ENCODE results near the gene SDHA.
"Not testable (repeated sequence)": the region's sequence is repeated elsewhere in the genome, so short reads cannot be mapped to it uniquely, and the experiment has no call there.

Gene SDHA

GRCh38 chr5:186091-187041, 31.8 kb upstream of the SDHA start:
- no peak for DNase-seq

- no peak for DNase-seq
These were observed 31.1 kb upstream of the SDHA start for GRCh38 chr5:187042-187431.

DNA sequence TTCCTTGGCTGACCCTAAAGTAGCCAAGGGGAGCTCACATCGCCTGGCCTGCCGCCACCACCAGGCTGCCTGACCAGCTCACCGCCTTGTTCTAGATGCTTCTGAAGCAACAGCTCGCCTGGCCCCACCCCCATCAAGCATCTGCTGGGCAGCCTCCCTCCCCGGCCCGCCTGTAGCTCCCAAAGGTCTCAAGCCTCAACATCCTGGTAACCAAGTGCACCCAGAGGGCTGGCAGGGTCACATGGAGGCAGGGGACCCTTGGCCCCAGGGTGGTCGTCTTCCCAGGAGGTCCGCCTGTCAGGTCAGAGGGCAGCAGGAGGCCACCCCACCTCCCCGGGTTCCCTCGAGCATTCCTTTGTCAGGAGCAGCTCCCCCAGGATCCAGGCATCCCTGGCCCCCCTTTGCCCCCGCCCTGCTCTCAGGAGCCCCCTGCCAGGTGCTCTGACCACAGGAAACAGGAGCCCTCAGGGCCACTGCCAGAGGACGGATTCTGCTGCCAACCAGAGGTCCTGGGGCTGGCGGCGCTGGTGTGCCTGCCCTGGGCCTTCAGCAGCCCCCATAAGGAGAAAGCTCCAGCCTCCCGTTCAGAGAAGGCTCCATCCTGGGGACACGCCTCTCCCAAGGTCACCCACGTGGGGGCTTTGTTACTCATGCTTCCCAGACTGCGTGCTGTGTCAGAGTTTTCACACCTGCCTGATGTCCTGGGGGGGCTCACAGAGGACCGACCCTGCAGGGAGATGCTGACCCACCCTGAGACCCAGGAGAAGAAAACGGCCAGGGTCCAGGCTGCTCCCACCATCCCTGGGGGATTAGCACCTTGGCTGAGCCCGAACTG, 30.3 kb upstream of the SDHA start:
- DNase-seq = no peak

DNA sequence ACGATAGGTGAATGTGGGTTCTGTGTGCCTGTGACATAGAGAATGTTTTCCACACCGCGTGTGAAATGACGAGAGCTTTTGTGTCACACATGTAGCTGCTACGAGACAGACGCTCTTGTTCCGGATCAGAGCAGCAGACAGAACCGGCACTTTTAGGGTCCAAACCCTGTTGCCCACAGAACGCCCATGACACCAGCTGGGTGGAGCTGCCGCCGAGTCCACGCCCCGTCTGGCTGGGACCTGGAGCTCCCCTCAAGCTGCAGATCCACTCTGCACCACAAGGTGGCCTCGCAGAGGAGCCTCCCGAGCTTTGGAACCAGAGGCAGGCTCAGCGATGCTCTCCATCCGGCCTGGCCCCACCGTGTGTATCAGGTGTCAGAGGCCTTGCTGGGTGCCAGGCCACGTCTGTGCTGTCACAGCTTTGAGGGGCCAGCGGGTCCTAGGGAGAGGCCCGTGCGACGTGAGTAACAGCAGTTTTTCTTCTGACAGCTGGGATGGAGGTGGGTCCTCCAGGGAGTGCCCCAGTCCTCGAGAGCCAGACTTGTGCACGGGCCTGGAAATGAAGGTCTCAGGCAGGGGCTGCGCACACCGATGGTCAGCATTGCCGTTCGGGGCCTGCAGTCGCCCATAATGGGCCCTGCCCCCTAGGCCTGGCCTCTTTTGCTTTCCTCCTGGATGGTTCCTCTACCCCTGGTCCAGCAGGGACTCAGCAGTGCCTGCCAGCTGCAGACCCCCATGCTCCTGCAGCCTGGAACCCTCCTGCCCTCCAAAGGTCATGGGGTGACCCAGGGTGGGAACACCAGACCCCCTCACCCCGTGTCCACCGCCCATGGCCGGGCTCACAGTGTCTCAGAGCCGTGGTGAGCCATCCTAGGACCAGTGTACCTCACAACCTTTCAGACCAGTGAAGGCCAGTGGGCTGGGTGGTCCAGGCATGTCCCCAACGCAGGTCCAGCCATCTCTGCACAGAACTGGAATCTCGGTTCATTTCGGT, 29.3 kb upstream of the SDHA start:
- peak; percentile 89 for DNase-seq

DNA sequence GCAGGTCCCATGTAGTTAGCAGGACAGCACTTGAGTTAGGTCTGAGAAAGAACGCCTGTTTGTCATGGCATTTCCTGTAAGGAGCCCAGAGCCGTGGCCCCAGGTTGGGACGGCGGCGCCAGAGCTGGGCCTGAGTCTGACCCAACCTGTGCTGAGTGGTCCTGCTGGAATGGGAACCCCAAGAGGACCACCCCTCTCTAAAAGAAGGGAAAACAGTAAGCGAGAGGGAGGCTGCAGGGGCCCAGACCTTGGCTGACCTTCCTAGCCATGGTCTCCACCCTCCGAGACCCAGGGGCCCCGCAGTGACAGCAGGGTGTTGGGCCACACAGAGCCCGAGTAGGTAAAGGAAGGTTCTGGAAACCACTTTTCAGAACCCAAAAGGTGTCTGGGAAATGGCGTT, 28.6 kb upstream of the SDHA start:
- DNase-seq = no peak

GRCh38 chr5:189976-190365, 28.1 kb upstream of the SDHA start:
- no peak for DNase-seq

DNA sequence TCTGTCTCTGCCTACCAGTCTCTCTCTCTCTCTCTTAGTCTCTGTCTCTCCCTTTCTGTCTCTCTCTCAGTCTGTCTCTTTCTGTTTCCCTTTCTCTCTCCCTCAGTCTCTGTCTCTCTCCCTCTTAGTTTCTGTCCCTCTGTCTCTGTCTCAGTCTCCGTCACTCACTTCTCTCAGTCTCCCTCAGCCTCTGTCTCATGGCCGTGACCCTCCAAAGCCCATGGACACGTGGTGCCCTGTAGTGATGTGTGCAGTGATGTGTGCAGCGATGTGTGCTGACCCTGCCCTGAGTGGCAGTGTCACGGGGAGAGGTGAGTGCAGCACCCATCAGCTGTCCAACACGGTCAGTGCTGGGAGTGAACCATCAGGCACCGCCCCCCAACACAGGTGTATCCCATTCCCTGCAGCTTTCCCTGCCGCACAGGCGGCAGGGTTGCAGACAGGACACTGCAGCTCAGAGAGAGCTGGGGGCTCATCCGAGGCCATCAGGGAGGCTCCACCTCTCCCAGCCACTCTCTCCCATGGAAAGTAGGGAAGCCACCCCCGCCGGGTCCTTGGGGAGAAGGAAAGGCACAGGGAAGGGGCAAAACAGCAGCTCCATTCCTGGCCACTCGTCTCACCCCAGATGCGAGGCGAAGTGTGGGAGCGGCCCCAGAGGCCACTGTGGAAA, 27.6 kb upstream of the SDHA start:
- no peak for DNase-seq

GRCh38 chr5:191036-191948, 26.8 kb upstream of the SDHA start, which contains the start of gene LRRC14B:
LRRC14B (plus strand) TSS chr5:191495; CDS start chr5:191539, 44 bp downstream.
- DNase-seq = no peak

DNA sequence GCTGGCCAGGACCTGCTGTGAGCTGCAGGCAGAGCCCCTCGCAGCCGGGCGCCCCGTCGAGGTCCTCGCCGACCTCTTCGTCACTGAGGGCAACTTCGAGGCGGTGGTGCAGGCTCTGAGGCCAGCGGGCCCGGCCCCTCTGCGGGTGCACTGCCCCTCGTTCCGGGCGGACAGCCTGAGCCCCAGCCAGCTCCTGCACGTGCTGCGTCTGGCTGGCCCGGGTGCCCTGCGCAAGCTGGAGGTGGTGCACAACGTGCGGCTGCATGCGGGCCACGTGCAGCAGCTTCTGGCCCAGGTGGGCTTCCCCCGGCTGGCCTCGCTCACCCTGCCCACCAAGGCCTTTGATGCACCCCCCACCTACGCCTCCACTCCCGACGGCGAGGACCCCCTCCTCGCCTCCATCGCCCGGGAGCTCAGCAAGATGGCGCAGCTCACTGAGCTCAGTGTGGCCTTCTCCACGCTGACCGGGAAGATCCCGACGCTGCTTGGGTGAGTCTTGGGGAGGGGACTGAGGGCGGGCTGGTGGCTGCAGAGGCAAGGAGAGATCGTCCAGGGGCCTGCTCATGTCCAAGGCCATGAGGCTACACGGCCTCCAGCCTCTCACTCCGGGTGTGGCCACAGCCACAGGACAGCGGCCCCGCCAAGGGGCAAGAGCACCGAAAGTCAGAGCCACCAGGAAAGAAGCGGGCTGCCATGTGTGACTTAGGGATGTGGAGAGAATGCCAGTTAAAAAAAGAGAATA, 26.0 kb upstream of the SDHA start:
- DNase-seq = no peak

- DNase-seq = no peak
These were observed 25.5 kb upstream of the SDHA start for GRCh38 chr5:192691-192969.

DNA sequence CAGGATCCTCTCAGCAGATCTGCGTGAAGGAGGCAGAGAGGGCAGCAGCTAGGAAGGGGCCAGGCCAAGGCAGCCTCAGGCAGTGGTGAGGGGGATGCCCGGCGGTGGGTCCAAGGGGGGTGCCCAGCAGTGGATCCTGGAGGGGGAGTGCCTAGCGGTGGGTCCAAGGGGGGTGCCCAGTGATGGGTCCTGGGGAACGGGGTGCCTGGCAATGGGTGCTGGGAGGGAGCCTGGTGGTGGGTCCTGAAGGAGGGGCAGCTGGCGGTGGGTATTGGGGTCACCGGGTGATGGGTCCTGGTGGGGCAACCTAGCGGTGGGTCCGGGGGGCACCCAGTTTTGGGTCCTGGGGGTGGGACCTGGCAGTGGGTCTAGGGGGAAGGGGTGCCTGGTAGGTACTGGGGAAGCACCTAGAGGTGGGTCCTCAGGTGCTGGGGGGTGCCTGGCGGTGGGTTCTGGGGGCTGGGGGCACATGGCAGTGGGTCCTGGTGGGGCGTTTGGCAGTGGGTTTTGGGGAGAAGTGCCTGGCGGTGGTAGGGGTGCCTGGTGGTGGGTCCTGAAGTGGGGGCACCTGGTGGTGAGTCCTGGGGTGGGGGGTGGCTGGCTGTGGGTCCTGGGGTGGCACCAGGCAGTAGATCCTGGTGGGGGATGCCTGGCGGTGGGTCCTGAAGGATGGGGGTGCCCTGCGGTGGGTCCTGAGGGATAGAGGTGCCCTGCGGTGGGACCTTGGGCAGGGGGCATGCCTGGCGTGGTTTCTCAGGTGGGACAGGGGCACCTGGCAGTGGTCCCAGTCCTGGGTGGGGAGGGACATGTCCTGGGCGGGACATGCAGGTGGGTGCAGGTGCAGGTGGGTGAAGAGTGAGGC, 24.9 kb upstream of the SDHA start:
- no peak for DNase-seq

DNA sequence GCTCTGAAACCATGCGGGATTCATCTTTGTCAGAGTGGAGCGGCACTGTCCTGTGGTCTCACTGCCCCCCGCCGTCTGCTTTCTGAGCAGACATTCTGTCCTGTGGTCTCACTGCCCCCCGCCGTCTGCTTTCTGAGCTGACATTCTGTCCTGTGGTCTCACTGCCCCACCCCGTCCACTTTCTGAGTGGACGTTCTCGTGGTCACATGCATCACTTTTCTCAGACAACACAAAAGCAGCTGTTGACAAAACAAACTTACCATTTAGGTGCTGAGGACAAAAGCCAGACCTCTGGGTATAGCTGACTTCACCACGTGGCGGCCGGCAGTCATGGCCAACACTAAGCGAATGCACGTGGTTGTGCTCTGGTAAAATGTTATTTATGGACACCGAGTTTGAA, 24.0 kb upstream of the SDHA start:
- no peak for DNase-seq

DNA sequence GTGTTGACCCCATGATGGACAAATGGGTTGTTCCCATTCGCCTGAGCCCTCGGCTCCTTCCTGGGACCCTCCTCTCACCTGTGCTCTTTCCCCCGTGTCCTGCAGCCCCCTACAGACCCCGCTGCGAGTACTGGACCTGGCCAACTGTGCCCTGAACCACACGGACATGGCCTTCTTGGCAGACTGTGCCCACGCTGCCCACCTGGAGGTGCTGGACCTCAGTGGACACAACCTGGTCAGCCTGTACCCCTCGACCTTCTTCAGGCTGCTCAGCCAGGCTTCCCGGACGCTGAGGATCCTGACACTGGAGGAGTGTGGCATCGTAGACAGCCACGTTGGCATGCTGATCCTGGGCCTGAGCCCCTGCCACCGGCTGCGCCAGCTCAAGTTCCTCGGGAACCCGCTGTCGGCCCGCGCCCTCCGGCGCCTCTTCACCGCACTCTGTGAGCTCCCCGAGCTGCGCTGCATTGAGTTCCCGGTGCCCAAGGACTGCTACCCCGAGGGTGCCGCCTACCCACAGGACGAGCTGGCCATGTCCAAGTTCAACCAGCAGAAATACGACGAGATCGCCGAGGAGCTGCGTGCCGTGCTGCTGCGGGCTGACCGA, 23.4 kb upstream of the SDHA start:
- DNase-seq = no peak

DNA sequence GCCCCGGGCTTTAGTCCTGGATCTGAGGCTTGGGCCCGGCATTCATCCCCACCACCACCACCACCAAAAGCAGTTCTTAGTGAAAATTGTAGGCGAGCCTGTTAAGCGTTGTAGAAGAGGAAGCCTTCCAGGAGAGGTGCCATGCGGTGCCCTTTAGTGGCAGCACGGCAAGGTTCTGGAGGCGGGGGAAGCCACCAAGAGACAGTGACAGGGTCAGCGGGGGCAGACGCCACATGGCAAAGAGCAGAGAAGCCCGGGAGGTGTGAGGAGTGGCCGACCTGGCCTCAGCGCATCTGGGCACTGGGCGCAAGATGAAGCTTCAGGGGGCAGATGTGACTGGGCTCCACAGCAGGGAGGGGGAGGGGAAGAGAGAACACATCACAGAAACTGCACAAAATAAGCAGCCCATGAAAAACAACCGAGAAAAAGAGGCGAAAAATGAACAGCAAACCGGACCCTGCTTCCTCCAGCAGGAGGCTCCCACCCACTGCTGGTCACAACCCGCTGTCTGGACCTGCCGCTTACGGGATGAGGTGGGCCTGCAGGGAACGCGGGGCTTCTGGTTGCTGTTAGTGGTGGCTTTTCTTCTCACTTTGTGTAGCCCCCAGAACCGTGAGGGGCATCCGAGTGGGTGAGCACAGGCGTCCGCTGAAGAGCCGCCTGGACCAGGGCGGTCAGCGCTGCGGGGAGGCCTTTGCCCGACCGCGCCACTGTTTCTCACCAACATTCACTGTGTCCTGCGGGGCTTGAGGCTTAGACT, 22.5 kb upstream of the SDHA start:
- no peak for DNase-seq

GRCh38 chr5:196350-196749, 21.8 kb upstream of the SDHA start:
- DNase-seq = no peak

- not testable (repeated sequence) for DNase-seq
These were observed 21.1 kb upstream of the SDHA start for GRCh38 chr5:197031-197430.

- DNase-seq = no peak
These were observed 20.1 kb upstream of the SDHA start for GRCh38 chr5:197892-198489.
